NCI-H2227 (cell line): Measurements from ENCODE around the gene AQP1.

Source experiments
- DNase-seq: peaks from one replicate; lab custom pipeline; 2025; ENCODE audit not compliant: unreplicated experiment; lab: John Stamatoyannopoulos, UW

Gene AQP1

GRCh38 chr7:30971440-30971839 lies 59.8 kb downstream of the AQP1 start:
- no peak for DNase-seq

GRCh38 chr7:30971840-30972563 lies 60.3 kb downstream of the AQP1 start:
- no peak for DNase-seq

- no peak for DNase-seq
These were observed 61.6 kb downstream of the AQP1 start for GRCh38 chr7:30973292-30973691.

GRCh38 chr7:30973791-30974604 lies 62.3 kb downstream of the AQP1 start:
- no peak for DNase-seq

GRCh38 chr7:30974605-30975255 lies 63.1 kb downstream of the AQP1 start:
- DNase-seq: no peak
